LNCAP (cell line): ENCODE measurements around the gene GTF2F2.

ENCODE experiments used
- CTCF ChIP-seq: fragments of 450-650 bp; IDR thresholded peaks from 2 replicates; pipeline ENCODE4 v1.5.1; 2017; ENCODE audit warnings: mild to moderate bottlenecking

The GTF2F2 gene

GRCh38 chr13:45199711-45200110 lies 79.4 kb downstream of the GTF2F2 start:
- no peak for TF ChIP-seq CTCF

- no peak for TF ChIP-seq CTCF
Observed at GRCh38 chr13:45200701-45201232, 80.5 kb downstream of the GTF2F2 start, which contains the start of gene KCTD4. TSS of gene KCTD4 (minus strand) at chr13:45201045. CDS start at chr13:45194567, 6,478 bp downstream.

- no peak for TF ChIP-seq CTCF
Observed at GRCh38 chr13:45205124-45205523, 84.8 kb downstream of the GTF2F2 start.

- TF ChIP-seq CTCF = no peak
Observed at GRCh38 chr13:45206340-45206739, 86.0 kb downstream of the GTF2F2 start.

- no peak for TF ChIP-seq CTCF
Observed at GRCh38 chr13:45207319-45207718, 87.0 kb downstream of the GTF2F2 start.

GRCh38 chr13:45208132-45208531 lies 87.8 kb downstream of the GTF2F2 start:
- TF ChIP-seq CTCF = no peak

- TF ChIP-seq CTCF = no peak
Observed at GRCh38 chr13:45209229-45209628, 88.9 kb downstream of the GTF2F2 start.

- no peak for TF ChIP-seq CTCF
Observed at GRCh38 chr13:45215392-45216077, 95.2 kb downstream of the GTF2F2 start.
